GM03348 (cell line): Measurements from ENCODE around the gene PCDHA9.
"Not testable (repeated sequence)": the region's sequence is repeated elsewhere in the genome, so short reads cannot be mapped to it uniquely, and the experiment has no call there.

Experiments
- DNase-seq: peaks from one replicate; pipeline ENCODE4 v3.0.0; 2012; ENCODE audit warnings: low spot score

PCDHA9 gene

DNA sequence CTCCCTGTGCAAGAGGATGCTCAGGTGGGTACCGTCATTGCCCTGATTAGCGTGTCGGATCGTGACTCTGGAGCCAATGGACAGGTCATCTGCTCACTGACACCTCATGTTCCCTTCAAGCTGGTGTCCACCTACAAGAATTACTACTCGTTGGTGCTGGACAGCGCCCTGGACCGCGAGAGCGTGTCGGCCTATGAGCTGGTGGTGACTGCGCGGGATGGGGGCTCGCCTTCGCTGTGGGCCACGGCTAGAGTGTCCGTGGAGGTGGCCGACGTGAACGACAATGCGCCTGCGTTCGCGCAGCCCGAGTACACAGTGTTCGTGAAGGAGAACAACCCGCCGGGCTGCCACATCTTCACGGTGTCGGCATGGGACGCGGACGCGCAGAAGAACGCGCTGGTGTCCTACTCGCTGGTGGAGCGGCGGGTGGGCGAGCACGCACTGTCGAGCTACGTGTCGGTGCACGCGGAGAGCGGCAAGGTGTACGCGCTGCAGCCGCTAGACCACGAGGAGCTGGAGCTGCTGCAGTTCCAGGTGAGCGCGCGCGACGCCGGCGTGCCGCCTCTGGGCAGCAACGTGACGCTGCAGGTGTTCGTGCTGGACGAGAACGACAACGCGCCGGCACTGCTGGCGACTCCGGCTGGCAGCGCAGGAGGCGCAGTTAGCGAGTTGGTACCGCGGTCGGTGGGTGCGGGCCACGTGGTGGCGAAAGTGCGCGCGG lies 28.5 kb downstream of the PCDHA9 start:
- not testable (repeated sequence) for DNase-seq

DNA sequence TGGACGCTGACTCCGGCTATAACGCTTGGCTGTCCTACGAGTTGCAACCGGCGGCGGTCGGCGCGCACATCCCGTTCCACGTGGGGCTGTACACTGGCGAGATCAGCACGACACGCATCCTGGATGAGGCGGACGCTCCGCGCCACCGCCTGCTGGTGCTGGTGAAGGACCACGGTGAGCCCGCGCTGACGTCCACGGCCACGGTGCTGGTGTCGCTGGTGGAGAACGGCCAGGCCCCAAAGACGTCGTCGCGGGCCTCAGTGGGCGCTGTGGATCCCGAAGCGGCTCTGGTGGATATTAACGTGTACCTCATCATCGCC lies 29.0 kb downstream of the PCDHA9 start:
- no peak for DNase-seq

GRCh38 chr5:140881889-140882590 lies 33.9 kb downstream of the PCDHA9 start, which contains the start of gene PCDHA13:
Gene PCDHA13 (plus strand): TSS chr5:140882124. CDS start chr5:140882269, 145 bp downstream.
- no peak for DNase-seq

GRCh38 chr5:140882591-140882899 lies 34.4 kb downstream of the PCDHA9 start:
- no peak for DNase-seq

GRCh38 chr5:140883373-140883772 lies 35.2 kb downstream of the PCDHA9 start:
- no peak for DNase-seq

- DNase-seq = no peak
Observed at GRCh38 chr5:140883927-140884697, 35.9 kb downstream of the PCDHA9 start.
